WTC11 (cell line): ENCODE results near the gene PRKN. TPM values are rescaled to one million over a fixed set of nuclear protein-coding genes. Genes with fewer than 3 reads are reported as not detected.

Experiments
- ATAC-seq: fragments of 200-7000 bp; cut with Tn5 transposase; 2 replicates; pipeline ENCODE4 v1.10.0; 2021; ENCODE audit warnings: mild to moderate bottlenecking, moderate library complexity
- CTCF ChIA-PET: fragments of 300-600 bp; sonication (Branson Sonifier 250); formaldehyde crosslinking; loops from one replicate; lab custom pipeline; 2021; ENCODE audit warnings: antibody characterized with exemption; lab: Charles Lee
- POLR2A ChIA-PET: fragments of 350-600 bp; sonication (Branson Sonifier 250); formaldehyde crosslinking; loops from one replicate; lab custom pipeline; 2021; ENCODE audit warnings: antibody characterized with exemption; lab: Charles Lee
- DNase-seq: peaks from one replicate; pipeline ENCODE4 v3.0.0; 2021; ENCODE audit warnings: low spot score
- H3K27ac Mint-ChIP-seq: 2 replicates; pipeline ENCODE4 v1.8.0; 2021; ENCODE audit warnings: mixed read lengths
- H3K27me3 Mint-ChIP-seq: 2 replicates; pipeline ENCODE4 v1.8.0; 2021; ENCODE audit warnings: low read depth, mild to moderate bottlenecking, moderate library complexity, mixed read lengths
- H3K36me3 Mint-ChIP-seq: 2 replicates; pipeline ENCODE4 v1.8.0; 2021; ENCODE audit warnings: mixed read lengths
- H3K4me1 Mint-ChIP-seq: 2 replicates; pipeline ENCODE4 v1.8.0; 2022; ENCODE audit warnings: mixed read lengths
- H3K4me3 Mint-ChIP-seq: 2 replicates; pipeline ENCODE4 v1.8.0; 2021; ENCODE audit warnings: mild to moderate bottlenecking, moderate library complexity, mixed read lengths
- H3K9me3 Mint-ChIP-seq: 2 replicates; pipeline ENCODE4 v1.8.0; 2021; ENCODE audit warnings: mixed read lengths
- ELF4 ChIP-seq: sonication (generic); formaldehyde crosslinking; IDR thresholded peaks from 2 replicates; pipeline ENCODE4 v1.8.1; 2022; ENCODE audit warnings: low read depth, mild to moderate bottlenecking, moderate library complexity, missing genetic modification reagents
- EMX1 ChIP-seq: fragments of 250-450 bp; sonication (Bioruptor Pico); IDR thresholded peaks from 2 replicates; pipeline ENCODE4 v1.8.0; 2021; ENCODE audit warnings: mild to moderate bottlenecking
- GABPB1 ChIP-seq: sonication (generic); formaldehyde crosslinking; IDR thresholded peaks from 2 replicates; pipeline ENCODE4 v1.8.1; 2023; ENCODE audit warnings: mild to moderate bottlenecking, missing genetic modification reagents
- IRF2 ChIP-seq: sonication (generic); formaldehyde crosslinking; IDR thresholded peaks from 2 replicates; pipeline ENCODE4 v1.8.0; 2022; ENCODE audit warnings: low read depth, missing genetic modification reagents, borderline replicate concordance
- JAZF1 ChIP-seq: fragments of 250-450 bp; sonication (Bioruptor Pico); IDR thresholded peaks from 2 replicates; pipeline ENCODE4 v1.9.0; 2021; ENCODE audit warnings: moderate library complexity, mild to moderate bottlenecking, inconsistent platforms
- NFYB ChIP-seq: sonication (generic); formaldehyde crosslinking; conservative IDR thresholded peaks from 2 replicates; pipeline ENCODE4 v1.8.0; 2022; ENCODE audit warnings: low read depth, missing genetic modification reagents
- NR1H2 ChIP-seq: sonication (generic); formaldehyde crosslinking; IDR thresholded peaks from 2 replicates; pipeline ENCODE4 v1.9.0; 2021; ENCODE audit warnings: mild to moderate bottlenecking, moderate library complexity, missing genetic modification reagents
- NR2C2 ChIP-seq: sonication (generic); formaldehyde crosslinking; IDR thresholded peaks from 2 replicates; pipeline ENCODE4 v1.8.0; 2022; ENCODE audit warnings: mild to moderate bottlenecking, missing genetic modification reagents
- NR3C1 ChIP-seq: sonication (generic); formaldehyde crosslinking; conservative IDR thresholded peaks from 2 replicates; pipeline ENCODE4 v1.8.1; 2023; ENCODE audit warnings: low read depth, mild to moderate bottlenecking, missing genetic modification reagents
- SMAD3 ChIP-seq: sonication (generic); formaldehyde crosslinking; IDR thresholded peaks from 2 replicates; pipeline ENCODE4 v1.8.0; 2022; ENCODE audit warnings: missing genetic modification reagents, mild to moderate bottlenecking, borderline replicate concordance
- SMAD4 ChIP-seq: sonication (generic); formaldehyde crosslinking; IDR thresholded peaks from 2 replicates; pipeline ENCODE4 v1.8.0; 2022; ENCODE audit warnings: mild to moderate bottlenecking, missing genetic modification reagents
- SOX15 ChIP-seq: fragments of 250-450 bp; sonication (Bioruptor Pico); IDR thresholded peaks from 2 replicates; pipeline ENCODE4 v1.9.0; 2021; ENCODE audit warnings: mild to moderate bottlenecking
- TCF7 ChIP-seq: sonication (generic); formaldehyde crosslinking; IDR thresholded peaks from 2 replicates; pipeline ENCODE4 v1.8.0; 2022; ENCODE audit warnings: mild to moderate bottlenecking, low read depth, missing genetic modification reagents, moderate library complexity
- TEAD1 ChIP-seq: sonication (generic); formaldehyde crosslinking; IDR thresholded peaks from 2 replicates; pipeline ENCODE4 v1.8.0; 2022; ENCODE audit warnings: mild to moderate bottlenecking, missing genetic modification reagents
- TP53 ChIP-seq: sonication (generic); formaldehyde crosslinking; IDR thresholded peaks from 2 replicates; pipeline ENCODE4 v1.8.1; 2023; ENCODE audit warnings: mild to moderate bottlenecking, missing genetic modification reagents
- total RNA-seq: library from RNA; stranded (reverse); gene quantifications from 3 replicates; pipeline ENCODE4 v1.2.3, GENCODE V29; 2021
- TF ChIP-seq, protein P1 (sequence below): sonication (generic); formaldehyde crosslinking; IDR thresholded peaks from 2 replicates; pipeline ENCODE4 v1.8.1; 2022; ENCODE audit warnings: low read depth, missing genetic modification reagents, borderline replicate concordance
- TF ChIP-seq, protein P2 (sequence below): sonication (generic); formaldehyde crosslinking; IDR thresholded peaks from 2 replicates; pipeline ENCODE4 v1.8.0; 2022; ENCODE audit warnings: mild to moderate bottlenecking, missing genetic modification reagents
- TF ChIP-seq, protein P3 (sequence below): sonication (generic); formaldehyde crosslinking; IDR thresholded peaks from 2 replicates; pipeline ENCODE4 v1.8.0; 2022; ENCODE audit warnings: mild to moderate bottlenecking, missing genetic modification reagents
- TF ChIP-seq, protein P4 (sequence below): sonication (generic); formaldehyde crosslinking; IDR thresholded peaks from 2 replicates; pipeline ENCODE4 v1.8.1; 2023; ENCODE audit warnings: mild to moderate bottlenecking, missing genetic modification reagents, moderate library complexity
- TF ChIP-seq, protein P5 (sequence below): sonication (generic); formaldehyde crosslinking; IDR thresholded peaks from 2 replicates; pipeline ENCODE4 v1.8.0; 2022; ENCODE audit warnings: missing genetic modification reagents
- TF ChIP-seq, protein P6 (sequence below): sonication (generic); formaldehyde crosslinking; IDR thresholded peaks from 2 replicates; pipeline ENCODE4 v1.8.1; 2023; ENCODE audit warnings: mild to moderate bottlenecking, missing genetic modification reagents, moderate library complexity
- TF ChIP-seq, protein P7 (sequence below): fragments of 250-450 bp; sonication (Bioruptor Pico); IDR thresholded peaks from 2 replicates; pipeline ENCODE4 v1.9.0; 2021; ENCODE audit warnings: moderate library complexity, mild to moderate bottlenecking, inconsistent platforms, borderline replicate concordance
- TF ChIP-seq, protein P8 (sequence below): fragments of 250-450 bp; sonication (Bioruptor Pico); IDR thresholded peaks from 2 replicates; pipeline ENCODE4 v1.9.0; 2021; ENCODE audit warnings: mild to moderate bottlenecking

Gene PRKN
- total RNA-seq, 1 experiment from 2014 or later, result 0.59 TPM

DNA sequence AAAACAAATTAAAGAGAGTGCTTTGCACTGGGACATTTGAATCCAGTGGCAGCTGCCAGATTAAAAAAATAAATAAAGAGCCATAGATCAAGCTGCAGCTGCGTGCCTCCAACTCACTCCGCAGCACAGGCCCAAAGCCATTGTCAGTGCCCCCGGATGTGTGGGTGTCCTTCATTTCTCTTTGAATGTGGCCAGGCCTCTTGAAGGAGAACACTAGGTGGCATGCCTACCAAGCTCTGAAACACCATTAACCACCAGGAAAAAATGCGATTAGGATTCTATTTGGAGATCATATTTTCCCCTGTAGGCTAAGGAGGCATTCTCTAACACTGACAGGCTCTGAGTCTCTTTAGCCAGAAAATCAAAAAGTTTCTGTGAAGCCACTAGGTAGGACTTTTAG is 549.8 kb downstream of the PRKN start:
- H3K27me3 Mint-ChIP-seq, result no peaks in the 10 kb centered on the region
- DNase-seq (peak; percentile 17), ATAC-seq (peak; percentile 93)
- H3K4me3 Mint-ChIP-seq, result no peak overlapping the region
- H3K27ac Mint-ChIP-seq, result no peak overlapping the region
- H3K36me3 Mint-ChIP-seq, result no peaks in the 10 kb centered on the region
- TF ChIP-seq SOX15 (CRISPR knock-in tag) (no peak), IRF2 (CRISPR knock-in tag) (no peak), EMX1 (CRISPR knock-in tag) (no peak), NR2C2 (no peak), NFYB (CRISPR knock-in tag) (no peak), JAZF1 (CRISPR knock-in tag) (no peak), ELF4 (CRISPR knock-in tag) (no peak), SMAD4 (CRISPR knock-in tag) (no peak), NR3C1 (CRISPR knock-in tag) (no peak), SMAD3 (no peak)
- TF ChIP-seq, protein P1, sequence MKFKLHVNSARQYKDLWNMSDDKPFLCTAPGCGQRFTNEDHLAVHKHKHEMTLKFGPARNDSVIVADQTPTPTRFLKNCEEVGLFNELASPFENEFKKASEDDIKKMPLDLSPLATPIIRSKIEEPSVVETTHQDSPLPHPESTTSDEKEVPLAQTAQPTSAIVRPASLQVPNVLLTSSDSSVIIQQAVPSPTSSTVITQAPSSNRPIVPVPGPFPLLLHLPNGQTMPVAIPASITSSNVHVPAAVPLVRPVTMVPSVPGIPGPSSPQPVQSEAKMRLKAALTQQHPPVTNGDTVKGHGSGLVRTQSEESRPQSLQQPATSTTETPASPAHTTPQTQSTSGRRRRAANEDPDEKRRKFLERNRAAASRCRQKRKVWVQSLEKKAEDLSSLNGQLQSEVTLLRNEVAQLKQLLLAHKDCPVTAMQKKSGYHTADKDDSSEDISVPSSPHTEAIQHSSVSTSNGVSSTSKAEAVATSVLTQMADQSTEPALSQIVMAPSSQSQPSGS, result no peak
- TF ChIP-seq, protein P2, sequence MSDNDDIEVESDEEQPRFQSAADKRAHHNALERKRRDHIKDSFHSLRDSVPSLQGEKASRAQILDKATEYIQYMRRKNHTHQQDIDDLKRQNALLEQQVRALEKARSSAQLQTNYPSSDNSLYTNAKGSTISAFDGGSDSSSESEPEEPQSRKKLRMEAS, result no peak
- TF ChIP-seq, protein P3, sequence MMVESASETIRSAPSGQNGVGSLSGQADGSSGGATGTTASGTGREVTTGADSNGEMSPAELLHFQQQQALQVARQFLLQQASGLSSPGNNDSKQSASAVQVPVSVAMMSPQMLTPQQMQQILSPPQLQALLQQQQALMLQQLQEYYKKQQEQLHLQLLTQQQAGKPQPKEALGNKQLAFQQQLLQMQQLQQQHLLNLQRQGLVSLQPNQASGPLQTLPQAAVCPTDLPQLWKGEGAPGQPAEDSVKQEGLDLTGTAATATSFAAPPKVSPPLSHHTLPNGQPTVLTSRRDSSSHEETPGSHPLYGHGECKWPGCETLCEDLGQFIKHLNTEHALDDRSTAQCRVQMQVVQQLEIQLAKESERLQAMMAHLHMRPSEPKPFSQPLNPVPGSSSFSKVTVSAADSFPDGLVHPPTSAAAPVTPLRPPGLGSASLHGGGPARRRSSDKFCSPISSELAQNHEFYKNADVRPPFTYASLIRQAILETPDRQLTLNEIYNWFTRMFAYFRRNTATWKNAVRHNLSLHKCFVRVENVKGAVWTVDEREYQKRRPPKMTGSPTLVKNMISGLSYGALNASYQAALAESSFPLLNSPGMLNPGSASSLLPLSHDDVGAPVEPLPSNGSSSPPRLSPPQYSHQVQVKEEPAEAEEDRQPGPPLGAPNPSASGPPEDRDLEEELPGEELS (CRISPR knock-in tag), result no peak
- TF ChIP-seq, protein P4, sequence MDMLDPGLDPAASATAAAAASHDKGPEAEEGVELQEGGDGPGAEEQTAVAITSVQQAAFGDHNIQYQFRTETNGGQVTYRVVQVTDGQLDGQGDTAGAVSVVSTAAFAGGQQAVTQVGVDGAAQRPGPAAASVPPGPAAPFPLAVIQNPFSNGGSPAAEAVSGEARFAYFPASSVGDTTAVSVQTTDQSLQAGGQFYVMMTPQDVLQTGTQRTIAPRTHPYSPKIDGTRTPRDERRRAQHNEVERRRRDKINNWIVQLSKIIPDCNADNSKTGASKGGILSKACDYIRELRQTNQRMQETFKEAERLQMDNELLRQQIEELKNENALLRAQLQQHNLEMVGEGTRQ (CRISPR knock-in tag), result no peak
- TF ChIP-seq, protein P5, sequence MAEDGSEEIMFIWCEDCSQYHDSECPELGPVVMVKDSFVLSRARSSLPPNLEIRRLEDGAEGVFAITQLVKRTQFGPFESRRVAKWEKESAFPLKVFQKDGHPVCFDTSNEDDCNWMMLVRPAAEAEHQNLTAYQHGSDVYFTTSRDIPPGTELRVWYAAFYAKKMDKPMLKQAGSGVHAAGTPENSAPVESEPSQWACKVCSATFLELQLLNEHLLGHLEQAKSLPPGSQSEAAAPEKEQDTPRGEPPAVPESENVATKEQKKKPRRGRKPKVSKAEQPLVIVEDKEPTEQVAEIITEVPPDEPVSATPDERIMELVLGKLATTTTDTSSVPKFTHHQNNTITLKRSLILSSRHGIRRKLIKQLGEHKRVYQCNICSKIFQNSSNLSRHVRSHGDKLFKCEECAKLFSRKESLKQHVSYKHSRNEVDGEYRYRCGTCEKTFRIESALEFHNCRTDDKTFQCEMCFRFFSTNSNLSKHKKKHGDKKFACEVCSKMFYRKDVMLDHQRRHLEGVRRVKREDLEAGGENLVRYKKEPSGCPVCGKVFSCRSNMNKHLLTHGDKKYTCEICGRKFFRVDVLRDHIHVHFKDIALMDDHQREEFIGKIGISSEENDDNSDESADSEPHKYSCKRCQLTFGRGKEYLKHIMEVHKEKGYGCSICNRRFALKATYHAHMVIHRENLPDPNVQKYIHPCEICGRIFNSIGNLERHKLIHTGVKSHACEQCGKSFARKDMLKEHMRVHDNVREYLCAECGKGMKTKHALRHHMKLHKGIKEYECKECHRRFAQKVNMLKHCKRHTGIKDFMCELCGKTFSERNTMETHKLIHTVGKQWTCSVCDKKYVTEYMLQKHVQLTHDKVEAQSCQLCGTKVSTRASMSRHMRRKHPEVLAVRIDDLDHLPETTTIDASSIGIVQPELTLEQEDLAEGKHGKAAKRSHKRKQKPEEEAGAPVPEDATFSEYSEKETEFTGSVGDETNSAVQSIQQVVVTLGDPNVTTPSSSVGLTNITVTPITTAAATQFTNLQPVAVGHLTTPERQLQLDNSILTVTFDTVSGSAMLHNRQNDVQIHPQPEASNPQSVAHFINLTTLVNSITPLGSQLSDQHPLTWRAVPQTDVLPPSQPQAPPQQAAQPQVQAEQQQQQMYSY (CRISPR knock-in tag), result no peak
- ChIA-PET CTCF (no interaction called here), POLR2A (no interaction called here)
- H3K9me3 Mint-ChIP-seq, result no peaks in the 10 kb centered on the region
- H3K4me1 Mint-ChIP-seq, result no peaks in the 10 kb centered on the region

DNA sequence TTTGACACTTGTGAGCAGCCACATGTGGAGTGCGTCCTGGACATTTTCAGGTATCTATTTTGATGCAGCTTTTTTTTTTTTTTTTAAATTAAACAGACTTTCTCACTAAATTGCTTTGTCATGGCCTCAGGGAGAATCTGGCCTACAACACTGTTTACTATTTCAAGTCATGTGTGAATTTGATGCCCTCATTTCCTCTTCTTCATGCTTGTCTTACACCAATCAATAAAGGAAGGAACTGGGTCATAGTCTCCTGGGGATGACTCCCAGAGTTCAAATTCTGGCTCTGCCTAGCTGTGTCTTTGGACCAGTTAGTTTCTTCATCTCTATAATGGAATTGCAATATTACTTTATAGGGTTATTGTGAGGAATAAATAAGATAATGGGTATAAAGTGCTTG is 554.1 kb downstream of the PRKN start:
- Mint-ChIP-seq H3K9me3 (no peaks in the 10 kb centered on the region), H3K27ac (no peak overlapping the region), H3K4me3 (no peak overlapping the region), H3K36me3 (no peaks in the 10 kb centered on the region), H3K27me3 (no peaks in the 10 kb centered on the region), H3K4me1 (no peaks in the 10 kb centered on the region)
- ChIA-PET CTCF (no interaction called here), POLR2A (no interaction called here)
- ATAC-seq, result no peak
- DNase-seq, result no peak
- TF ChIP-seq NR1H2 (CRISPR knock-in tag), result no peak
- TF ChIP-seq NR3C1 (CRISPR knock-in tag), result no peak
- TF ChIP-seq TEAD1, result no peak
- TF ChIP-seq, protein P6, sequence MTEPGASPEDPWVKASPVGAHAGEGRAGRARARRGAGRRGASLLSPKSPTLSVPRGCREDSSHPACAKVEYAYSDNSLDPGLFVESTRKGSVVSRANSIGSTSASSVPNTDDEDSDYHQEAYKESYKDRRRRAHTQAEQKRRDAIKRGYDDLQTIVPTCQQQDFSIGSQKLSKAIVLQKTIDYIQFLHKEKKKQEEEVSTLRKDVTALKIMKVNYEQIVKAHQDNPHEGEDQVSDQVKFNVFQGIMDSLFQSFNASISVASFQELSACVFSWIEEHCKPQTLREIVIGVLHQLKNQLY (CRISPR knock-in tag), result no peak
- TF ChIP-seq, protein P7, sequence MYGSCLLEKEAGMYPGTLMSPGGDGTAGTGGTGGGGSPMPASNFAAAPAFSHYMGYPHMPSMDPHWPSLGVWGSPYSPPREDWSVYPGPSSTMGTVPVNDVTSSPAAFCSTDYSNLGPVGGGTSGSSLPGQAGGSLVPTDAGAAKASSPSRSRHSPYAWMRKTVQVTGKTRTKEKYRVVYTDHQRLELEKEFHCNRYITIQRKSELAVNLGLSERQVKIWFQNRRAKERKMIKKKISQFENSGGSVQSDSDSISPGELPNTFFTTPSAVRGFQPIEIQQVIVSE, result no peak
- no peak for TF ChIP-seq TP53 (CRISPR knock-in tag)
- TF ChIP-seq, protein P8, sequence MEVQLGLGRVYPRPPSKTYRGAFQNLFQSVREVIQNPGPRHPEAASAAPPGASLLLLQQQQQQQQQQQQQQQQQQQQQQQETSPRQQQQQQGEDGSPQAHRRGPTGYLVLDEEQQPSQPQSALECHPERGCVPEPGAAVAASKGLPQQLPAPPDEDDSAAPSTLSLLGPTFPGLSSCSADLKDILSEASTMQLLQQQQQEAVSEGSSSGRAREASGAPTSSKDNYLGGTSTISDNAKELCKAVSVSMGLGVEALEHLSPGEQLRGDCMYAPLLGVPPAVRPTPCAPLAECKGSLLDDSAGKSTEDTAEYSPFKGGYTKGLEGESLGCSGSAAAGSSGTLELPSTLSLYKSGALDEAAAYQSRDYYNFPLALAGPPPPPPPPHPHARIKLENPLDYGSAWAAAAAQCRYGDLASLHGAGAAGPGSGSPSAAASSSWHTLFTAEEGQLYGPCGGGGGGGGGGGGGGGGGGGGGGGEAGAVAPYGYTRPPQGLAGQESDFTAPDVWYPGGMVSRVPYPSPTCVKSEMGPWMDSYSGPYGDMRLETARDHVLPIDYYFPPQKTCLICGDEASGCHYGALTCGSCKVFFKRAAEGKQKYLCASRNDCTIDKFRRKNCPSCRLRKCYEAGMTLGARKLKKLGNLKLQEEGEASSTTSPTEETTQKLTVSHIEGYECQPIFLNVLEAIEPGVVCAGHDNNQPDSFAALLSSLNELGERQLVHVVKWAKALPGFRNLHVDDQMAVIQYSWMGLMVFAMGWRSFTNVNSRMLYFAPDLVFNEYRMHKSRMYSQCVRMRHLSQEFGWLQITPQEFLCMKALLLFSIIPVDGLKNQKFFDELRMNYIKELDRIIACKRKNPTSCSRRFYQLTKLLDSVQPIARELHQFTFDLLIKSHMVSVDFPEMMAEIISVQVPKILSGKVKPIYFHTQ (CRISPR knock-in tag), result no peak
- no peak for TF ChIP-seq GABPB1 (CRISPR knock-in tag)
- TF ChIP-seq TCF7 (CRISPR knock-in tag), result no peak
